SK-N-SH (cell line): ENCODE measurements around the gene PRCC. TPM values are rescaled to one million over a fixed set of nuclear protein-coding genes. Genes with fewer than 3 reads are reported as not detected.

Experiments
- CTCF ChIA-PET: fragments of 300-600, 350-600 bp; formaldehyde crosslinking; extraction: SDS; loops from one replicate; lab custom pipeline; 2021; lab: Yijun Ruan, JAX
- POLR2A ChIA-PET: fragments of 350-600 bp; sonication (Branson Sonifier 250); formaldehyde crosslinking; extraction: SDS; loops from one replicate; lab custom pipeline; 2020; ENCODE audit warnings: antibody characterized with exemption, inconsistent platforms; lab: Yijun Ruan, JAX
- DNase-seq: peaks from one replicate; pipeline ENCODE4 v3.0.0; 2012
- H2AFZ ChIP-seq: fragments of 200-600 bp; sonication (generic); 2 replicates; pipeline ENCODE4 v1.8.1; 2016; ENCODE audit warnings: antibody characterized with exemption, mild to moderate bottlenecking, low read depth
- H3F3A ChIP-seq: fragments of 200-600 bp; sonication (generic); replicated peaks from 2 replicates; pipeline ENCODE3; 2016; ENCODE audit warnings: antibody characterized with exemption, mild to moderate bottlenecking; ENCODE audit not compliant: insufficient read depth
- H3K27ac ChIP-seq, 2 experiments: fragments of 200-500 bp in 1 of 2; fragments of 200-600 bp in 1 of 2; sonication (Bioruptor generic) in 1 of 2; sonication (generic), shearing (Covaris generic) in 1 of 2; 2 replicates each; pipeline versions ENCODE4 v1.5.1 to v1.6.1; 2014 to 2016; ENCODE audit warnings: low read depth in 2 of 2, inconsistent platforms in 1 of 2, low read length in 1 of 2, mild to moderate bottlenecking in 1 of 2, mixed read lengths in 1 of 2
- H3K27me3 ChIP-seq: fragments of 200-600 bp; sonication (generic), shearing (Covaris generic); 2 replicates; pipeline ENCODE4 v1.6.1; 2016; ENCODE audit warnings: mixed run types; ENCODE audit not compliant: insufficient read depth
- H3K36me3 ChIP-seq, 2 experiments: fragments of 200-500 bp in 1 of 2; fragments of 200-600 bp in 1 of 2; sonication (Bioruptor generic) in 1 of 2; sonication (generic) in 1 of 2; replicated peaks in 1 of 2; 2 replicates each; pipeline versions ENCODE3 to v1.5.1; 2014 to 2016; ENCODE audit warnings: low read length in 1 of 2, mild to moderate bottlenecking in 1 of 2; ENCODE audit not compliant: insufficient read depth in 2 of 2, control insufficient read depth in 1 of 2
- H3K4me1 ChIP-seq, 2 experiments: fragments of 200-500 bp in 1 of 2; fragments of 200-600 bp in 1 of 2; sonication (Bioruptor generic) in 1 of 2; sonication (generic), shearing (Covaris generic) in 1 of 2; 2 replicates each; pipeline versions ENCODE4 v1.5.1 to v1.6.1; 2014 to 2016; ENCODE audit warnings: low read depth in 1 of 2, low read length in 1 of 2, mixed run types in 1 of 2; ENCODE audit not compliant: insufficient read depth in 2 of 2, control insufficient read depth in 1 of 2
- H3K4me2 ChIP-seq: fragments of 200-600 bp; sonication (generic), shearing (Covaris generic); 2 replicates; pipeline ENCODE4 v1.6.1; 2017; ENCODE audit warnings: mixed run types
- H3K4me3 ChIP-seq, 2 experiments: fragments of 200-500 bp in 1 of 2; fragments of 200-600 bp in 1 of 2; sonication (Bioruptor generic) in 1 of 2; sonication (generic), shearing (Covaris generic) in 1 of 2; 2 replicates each; pipeline versions ENCODE4 v1.5.1 to v1.8.1; 2014 to 2016; ENCODE audit warnings: low read depth in 2 of 2, inconsistent platforms in 1 of 2, low read length in 1 of 2, mild to moderate bottlenecking in 1 of 2, mixed read lengths in 1 of 2, moderate library complexity in 1 of 2
- H3K79me2 ChIP-seq: fragments of 200-600 bp; sonication (generic); 2 replicates; pipeline ENCODE4 v1.8.1; 2017; ENCODE audit warnings: mild to moderate bottlenecking; ENCODE audit not compliant: insufficient read depth
- H3K9ac ChIP-seq: fragments of 200-600 bp; sonication (generic); 2 replicates; pipeline ENCODE4 v1.6.1; 2017; ENCODE audit warnings: mixed run types
- H3K9me2 ChIP-seq: fragments of 200-600 bp; sonication (generic); 2 replicates; pipeline ENCODE4 v1.6.1; 2017; ENCODE audit warnings: mixed run types
- H3K9me3 ChIP-seq: fragments of 200-600 bp; sonication (generic); 2 replicates; pipeline ENCODE4 v1.6.1; 2017; ENCODE audit warnings: mixed run types, mild to moderate bottlenecking, moderate library complexity
- H4K20me1 ChIP-seq: fragments of 200-600 bp; sonication (generic); 2 replicates; pipeline ENCODE4 v1.6.1; 2017; ENCODE audit warnings: mild to moderate bottlenecking, mixed run types; ENCODE audit not compliant: insufficient read depth
- CHD2 ChIP-seq: fragments of 150-350 bp; IDR thresholded peaks from 2 replicates; pipeline ENCODE4 v1.6.1; 2018; ENCODE audit warnings: low read length; ENCODE audit not compliant: partially characterized antibody
- FOSL2 ChIP-seq: IDR thresholded peaks from 2 replicates; pipeline ENCODE4 v1.4.0; 2012; ENCODE audit warnings: low read depth, mild to moderate bottlenecking, moderate library complexity, borderline replicate concordance
- FOXM1 ChIP-seq: IDR thresholded peaks from 2 replicates; pipeline ENCODE4 v1.4.0; 2012; ENCODE audit warnings: low read depth, mild to moderate bottlenecking
- IRF3 ChIP-seq: fragments of 150-350 bp; IDR thresholded peaks from 2 replicates; pipeline ENCODE4 v1.6.1; 2016; ENCODE audit warnings: mild to moderate bottlenecking, low read depth, low read length
- JUND ChIP-seq: IDR thresholded peaks from 2 replicates; pipeline ENCODE4 v1.4.0; 2012
- MEF2A ChIP-seq: IDR thresholded peaks from 2 replicates; pipeline ENCODE4 v1.4.0; 2012; ENCODE audit warnings: low read depth, borderline replicate concordance
- MXI1 ChIP-seq: IDR thresholded peaks from 2 replicates; pipeline ENCODE4 v1.6.1; 2012; ENCODE audit warnings: mild to moderate bottlenecking, low read depth, low read length, improper control_type of control experiment
- NFIC ChIP-seq: IDR thresholded peaks from 2 replicates; pipeline ENCODE4 v1.4.0; 2012; ENCODE audit warnings: borderline replicate concordance
- NRF1 ChIP-seq: IDR thresholded peaks from 2 replicates; pipeline ENCODE4 v1.6.1; 2012; ENCODE audit warnings: low read depth, mild to moderate bottlenecking, low read length
- POLR2AphosphoS5 ChIP-seq: IDR thresholded peaks from 2 replicates; pipeline ENCODE4 v1.6.1; 2012; ENCODE audit warnings: low read depth, low read length
- RCOR1 ChIP-seq: fragments of 150-350 bp; IDR thresholded peaks from 2 replicates; pipeline ENCODE4 v1.6.1; 2017; ENCODE audit warnings: antibody characterized with exemption, low read length
- RFX5 ChIP-seq: IDR thresholded peaks from 2 replicates; pipeline ENCODE4 v1.6.1; 2012; ENCODE audit warnings: mild to moderate bottlenecking, improper control_type of control experiment, low read length
- RXRA ChIP-seq: IDR thresholded peaks from 2 replicates; pipeline ENCODE4 v1.4.0; 2012; ENCODE audit warnings: low read depth, mild to moderate bottlenecking, borderline replicate concordance
- TEAD4 ChIP-seq: IDR thresholded peaks from 2 replicates; pipeline ENCODE4 v1.4.0; 2012; ENCODE audit warnings: mild to moderate bottlenecking, borderline replicate concordance; ENCODE audit not compliant: insufficient read depth
- USF1 ChIP-seq: IDR thresholded peaks from 2 replicates; pipeline ENCODE4 v1.4.0; 2012; ENCODE audit warnings: low read depth, borderline replicate concordance
- ZBTB33 ChIP-seq: IDR thresholded peaks from 2 replicates; pipeline ENCODE4 v1.4.0; 2012; ENCODE audit warnings: low read depth, borderline replicate concordance
- WGBS: methylation state at CpG from one replicate; pipeline ENCODE4 v1.1.6; 2017; ENCODE audit warnings: low lambda C conversion rate; 5-methylcytosine and 5-hydroxymethylcytosine counted together
- polyA plus RNA-seq, 3 experiments: library from polyadenylated mRNA; depleted of rRNA; stranded (reverse); fragments of >200 nt; gene quantifications; 2 replicates each; pipeline ENCODE4 v1.2.3, GENCODE V29; 2012
- TF ChIP-seq, protein P1 (sequence below): IDR thresholded peaks from 2 replicates; pipeline ENCODE4 v1.4.0; 2012; ENCODE audit warnings: low read depth

The PRCC gene
- polyA plus RNA-seq, 1 of the 3 experiments (the other 2 are of a cell fraction): 39.2 TPM

DNA sequence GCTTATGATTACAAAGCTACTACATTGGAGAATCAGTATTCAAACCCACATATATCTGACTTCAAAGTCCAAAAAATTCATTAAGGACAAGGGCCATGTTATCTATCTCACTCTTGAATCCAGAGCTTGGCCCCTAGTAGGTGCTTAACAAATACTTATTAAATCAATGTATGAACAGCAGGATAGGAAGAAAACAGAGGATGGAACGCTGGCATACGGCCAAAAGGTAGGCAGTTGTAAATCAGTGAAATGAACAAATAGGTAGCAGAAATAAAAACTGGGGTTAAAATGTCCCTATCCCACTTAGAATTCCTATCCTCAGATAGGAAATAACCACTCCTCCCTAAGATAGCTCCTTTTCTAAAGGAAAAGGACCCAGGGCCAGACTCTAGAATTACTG is 28.4 kb upstream of the PRCC start:
- H3K27me3 ChIP-seq: no peaks in the 10 kb centered on the region
- no peaks in the 10 kb centered on the region for H4K20me1 ChIP-seq
- WGBS: 95% methylated on average over 2 of the region's 2 CpGs
- ChIA-PET POLR2A (no interaction called here), CTCF (interaction anchor here (0.7 to 8.6 kb wide), 6 partner anchors 10 to 189 kb away, joined by 3 to 42 read pairs (median 4); partner anchors contain the start of genes HDGF and ISG20L2)
- peaks cover 5 to 6% of the 10 kb centered on the region in 2 experiments; a peak in 3 of 4 replicates for H3K4me1 ChIP-seq
- H3K4me3 ChIP-seq: no peak overlapping the region
- no peak for TF ChIP-seq POLR2AphosphoS5
- TF ChIP-seq JUND: no peak
- TF ChIP-seq MXI1: no peak
- TF ChIP-seq RXRA: no peak
- no peak for TF ChIP-seq TEAD4
- no peak for TF ChIP-seq RFX5
- no peak for TF ChIP-seq USF1
- TF ChIP-seq, protein P1, sequence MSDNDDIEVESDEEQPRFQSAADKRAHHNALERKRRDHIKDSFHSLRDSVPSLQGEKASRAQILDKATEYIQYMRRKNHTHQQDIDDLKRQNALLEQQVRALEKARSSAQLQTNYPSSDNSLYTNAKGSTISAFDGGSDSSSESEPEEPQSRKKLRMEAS: no peak
- no peak overlapping the region for H3K4me2 ChIP-seq
- no peak overlapping the region for H3K27ac ChIP-seq
- H3K9me2 ChIP-seq: no peaks in the 10 kb centered on the region
- no peak overlapping the region for H2AFZ ChIP-seq
- H3K9ac ChIP-seq: no peak overlapping the region
- H3K36me3 ChIP-seq: peaks cover 14 to 57% of the 10 kb centered on the region in 2 experiments
- H3K9me3 ChIP-seq: no peaks in the 10 kb centered on the region
- H3F3A ChIP-seq: peaks cover 22% of the 10 kb centered on the region
- no peak for DNase-seq
- H3K79me2 ChIP-seq: peaks cover 28% of the 10 kb centered on the region

DNA sequence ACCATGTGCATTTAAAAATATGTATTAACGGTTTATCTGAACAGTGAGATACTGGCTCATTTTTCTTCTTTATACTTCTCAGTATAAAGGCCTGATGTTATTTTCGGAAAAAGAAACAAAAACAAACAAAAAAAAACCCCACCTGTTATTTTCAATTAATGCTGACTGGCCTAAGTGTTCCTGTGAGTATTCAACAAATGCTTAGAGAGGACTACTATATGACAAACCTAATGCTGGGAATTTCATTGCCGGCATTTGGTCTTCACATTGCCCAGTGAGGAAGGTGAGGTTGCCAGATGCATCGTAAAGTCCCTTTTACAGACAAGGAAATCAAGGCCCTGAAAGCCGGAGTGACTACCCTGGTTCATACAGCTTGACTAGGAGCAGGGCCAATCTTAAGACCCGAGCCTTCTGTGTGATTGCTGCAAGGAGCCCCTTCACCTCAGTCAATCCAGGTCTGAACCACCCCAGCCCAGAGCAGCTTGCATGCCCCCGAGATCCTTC is 27.0 kb upstream of the PRCC start:
- peak overlapping the region; percentile 83 to 94 for H3K4me3 ChIP-seq
- H3K27ac ChIP-seq: peak overlapping the region; percentile 82 to 92; a peak in 3 of 4 replicates
- H3K4me2 ChIP-seq: peak overlapping the region; percentile 72
- no peaks in the 10 kb centered on the region for H4K20me1 ChIP-seq
- ChIA-PET POLR2A (interaction anchor here (0.9 to 1.8 kb wide), 7 partner anchors 11 to 184 kb away, joined by 3 to 27 read pairs (median 15); partner anchors contain the start of genes HDGF, ISG20L2, METTL25B and NTRK1), CTCF (interaction anchor here (0.7 to 8.6 kb wide), 12 partner anchors 11 to 188 kb away, joined by 3 to 42 read pairs (median 4); partner anchors contain the start of genes HDGF, ISG20L2, METTL25B and NTRK1)
- H3F3A ChIP-seq: peaks cover 23% of the 10 kb centered on the region
- H3K36me3 ChIP-seq: peaks cover 21 to 65% of the 10 kb centered on the region in 2 experiments
- no peaks in the 10 kb centered on the region for H3K27me3 ChIP-seq
- TF ChIP-seq FOXM1 (no peak), ZBTB33 (no peak), RCOR1 (no peak), IRF3 (no peak), FOSL2 (no peak), CHD2 (no peak), NFIC (no peak), MEF2A (no peak), NRF1 (no peak), POLR2AphosphoS5 (no peak; the same call in 1 of the 2 replicates)
- peaks cover 36% of the 10 kb centered on the region for H3K79me2 ChIP-seq
- H3K9ac ChIP-seq: peak overlapping the region; percentile 78
- no peak overlapping the region for H2AFZ ChIP-seq
- no peaks in the 10 kb centered on the region for H3K9me3 ChIP-seq
- no peak for DNase-seq
- WGBS: 16% methylated on average over 7 of the region's 7 CpGs
- H3K9me2 ChIP-seq: no peaks in the 10 kb centered on the region
- peaks cover 5 to 7% of the 10 kb centered on the region in 2 experiments; a peak in 3 of 4 replicates for H3K4me1 ChIP-seq
